Dermis blood vessel endothelial cell (primary cell): ENCODE results near the gene HDAC4. TPM values are rescaled to one million over a fixed set of nuclear protein-coding genes. Genes with fewer than 3 reads are reported as not detected.
A peak's percentile ranks its signal among the peaks of the same experiment; 100 is the strongest.

Experiments
- DNase-seq: peaks from one replicate; pipeline ENCODE4 v3.0.0; 2010
- total RNA-seq: library from RNA; depleted of rRNA; stranded (reverse); fragments of >200 nt; gene quantifications from 2 replicates; pipeline ENCODE4 v1.2.3, GENCODE V29; 2014

Gene HDAC4
- total RNA-seq, 1 donor from 2014 or later: 17.4 TPM

DNA sequence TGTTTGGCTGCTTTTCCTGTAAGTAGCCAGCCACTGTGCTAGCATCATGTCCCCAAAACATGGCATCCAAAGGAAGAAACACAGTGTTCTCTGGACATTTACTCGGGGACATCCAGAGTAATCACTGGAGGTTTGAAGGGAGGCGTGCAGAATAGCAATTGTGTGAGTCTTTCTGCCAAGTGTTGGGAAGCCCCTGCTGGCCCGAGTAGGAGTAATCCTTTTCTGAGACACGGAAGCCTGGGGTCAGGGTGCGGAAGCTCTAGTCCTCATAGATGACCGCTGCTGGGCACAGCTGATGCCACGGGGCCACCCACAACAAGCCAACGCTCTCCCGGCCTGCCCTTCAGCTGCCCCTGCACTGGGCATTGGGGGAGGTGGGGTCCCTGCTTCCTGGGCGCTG is 24.8 kb upstream of the HDAC4 start:
- no peak for DNase-seq

GRCh38 chr2:239424337-239425045 is 23.7 kb upstream of the HDAC4 start:
- no peak for DNase-seq

GRCh38 chr2:239423551-239423950 is 22.7 kb upstream of the HDAC4 start:
- no peak for DNase-seq

GRCh38 chr2:239421851-239422250 is 21.0 kb upstream of the HDAC4 start:
- DNase-seq: no peak

GRCh38 chr2:239420082-239420481 is 19.3 kb upstream of the HDAC4 start:
- no peak for DNase-seq

GRCh38 chr2:239418918-239419317 is 18.1 kb upstream of the HDAC4 start:
- no peak for DNase-seq

- DNase-seq: no peak
These were observed 12.2 kb upstream of the HDAC4 start for GRCh38 chr2:239412905-239413603.

DNA sequence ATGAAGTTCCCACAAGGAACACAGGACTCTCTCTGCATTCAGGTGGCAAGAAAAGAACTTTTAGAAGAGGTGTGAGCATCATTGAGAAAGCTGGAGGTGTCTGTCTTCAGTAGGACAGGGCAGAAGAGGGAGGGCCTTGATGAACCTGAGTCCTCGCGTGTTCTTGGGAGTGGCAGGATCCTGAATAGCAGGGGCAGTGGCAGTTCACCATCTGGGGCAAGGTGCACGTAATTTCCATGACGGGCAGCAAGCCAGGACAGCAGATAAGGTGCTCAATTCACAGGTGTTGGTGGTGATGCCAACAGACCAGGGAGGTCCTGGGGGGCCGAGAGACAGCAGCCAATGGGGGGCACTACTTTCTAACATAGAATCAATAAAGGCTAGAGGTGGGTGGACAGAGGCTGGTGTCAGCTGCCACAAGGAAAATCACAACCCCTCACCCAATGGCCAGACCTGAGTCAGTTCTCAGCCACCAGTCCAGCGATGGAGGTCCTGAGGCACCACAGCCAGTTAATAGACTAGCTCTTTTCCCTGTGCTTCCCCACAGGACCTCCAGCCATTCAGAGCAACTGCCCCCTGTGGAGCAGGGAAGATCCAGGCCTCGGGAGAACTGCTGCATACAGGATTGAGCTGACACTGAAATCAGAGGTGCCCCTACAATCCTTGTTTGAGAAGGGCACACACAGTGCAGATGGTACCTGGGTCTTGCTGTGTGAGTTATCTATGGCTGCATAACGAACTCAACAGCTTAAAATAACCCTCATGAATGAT is 10.9 kb upstream of the HDAC4 start:
- DNase-seq: no peak

DNA sequence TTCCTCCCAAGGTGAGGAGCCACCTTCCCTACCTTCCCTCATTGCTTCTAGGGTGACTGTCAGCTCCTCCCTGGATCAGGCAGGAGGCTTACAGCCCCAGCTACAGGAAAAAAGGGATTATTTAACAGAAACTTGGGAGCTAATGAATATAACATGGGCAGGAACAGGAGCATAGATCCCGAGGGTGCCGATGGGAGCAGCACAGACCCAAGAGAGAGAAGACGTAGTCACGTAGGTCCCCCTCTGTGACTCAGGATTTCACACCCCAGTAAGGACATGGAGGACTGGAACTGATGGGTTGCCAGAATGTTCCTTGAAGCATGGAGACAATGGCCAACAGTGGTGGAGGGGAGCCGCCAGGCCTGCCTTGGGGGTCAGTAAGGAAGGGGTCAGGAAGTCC is 10.3 kb upstream of the HDAC4 start:
- no peak for DNase-seq

- DNase-seq: no peak
These were observed 9.2 kb upstream of the HDAC4 start for GRCh38 chr2:239409976-239410375.

- DNase-seq: no peak
These were observed 6.3 kb upstream of the HDAC4 start for GRCh38 chr2:239407112-239407511.

DNA sequence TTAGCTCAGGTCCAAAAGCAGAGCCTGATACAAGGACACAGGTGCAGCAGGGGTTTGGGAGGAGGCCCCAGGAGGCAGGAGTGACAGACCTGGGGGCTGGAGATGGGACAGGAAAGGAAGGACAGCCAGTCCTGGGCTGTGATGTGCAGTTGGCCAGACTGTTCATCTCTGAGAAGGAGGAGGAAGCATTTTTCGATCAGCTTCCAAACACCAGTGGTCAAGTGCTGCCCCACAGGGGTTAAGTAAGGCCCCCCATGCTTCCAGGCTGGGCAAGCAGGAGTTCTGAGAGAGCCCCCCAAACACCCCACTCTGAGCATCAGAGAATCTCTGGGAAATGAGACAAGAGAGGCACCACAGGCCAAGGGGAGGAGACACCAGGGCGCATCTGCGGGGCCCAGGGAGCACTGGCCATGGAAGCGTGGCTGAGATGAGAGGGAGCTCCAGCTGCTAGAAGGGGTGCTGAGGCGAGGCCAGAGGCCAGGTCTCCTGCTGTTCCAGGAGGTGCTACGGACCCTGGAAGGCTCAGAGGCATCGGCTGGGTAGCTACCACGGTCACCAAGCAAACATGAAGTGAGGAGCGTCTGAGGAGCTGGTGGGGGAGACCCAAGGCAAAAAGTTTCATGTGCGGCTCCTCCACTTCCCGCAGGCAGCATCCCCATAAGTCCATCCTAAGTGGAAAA is 5.6 kb upstream of the HDAC4 start:
- DNase-seq: no peak

DNA sequence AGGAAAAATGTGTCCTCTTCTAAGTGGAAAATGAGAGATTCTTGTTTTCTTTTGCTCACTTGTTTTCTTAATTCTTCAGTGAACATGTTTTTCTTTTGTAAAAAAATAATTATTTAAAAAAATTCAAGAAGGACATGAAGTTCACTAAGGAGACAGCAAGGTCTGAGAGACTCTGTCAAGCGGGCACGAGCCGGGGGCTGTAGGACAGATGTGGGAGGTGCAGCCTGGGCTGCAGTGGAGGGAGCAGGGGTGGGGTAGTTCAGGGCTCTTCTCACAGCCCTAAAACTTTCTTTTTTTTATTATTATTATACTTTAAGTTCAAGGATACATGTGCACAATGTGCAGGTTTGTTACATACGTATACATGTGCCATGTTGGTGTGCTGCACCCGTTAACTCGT is 4.3 kb upstream of the HDAC4 start:
- no peak for DNase-seq

DNA sequence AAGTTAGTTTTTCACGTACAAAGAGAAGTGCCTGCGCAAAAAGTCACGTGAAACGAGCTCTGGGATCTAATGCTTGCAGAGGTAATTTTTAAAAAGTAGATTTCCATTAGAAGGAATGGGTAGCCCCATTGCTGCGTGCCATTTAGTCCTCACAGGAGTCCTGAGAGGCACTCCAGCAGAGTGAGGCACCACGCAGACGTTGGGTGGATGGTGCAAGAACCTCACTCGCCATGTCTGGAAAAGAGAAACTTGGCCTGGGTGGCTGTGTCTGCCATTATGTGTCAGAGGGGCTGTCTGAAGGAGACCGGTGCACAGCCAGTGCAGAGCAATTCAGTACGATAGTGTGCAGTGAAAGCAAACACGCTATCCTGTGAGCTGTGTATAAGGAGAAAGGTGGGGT is 1.8 kb upstream of the HDAC4 start:
- DNase-seq: no peak

DNA sequence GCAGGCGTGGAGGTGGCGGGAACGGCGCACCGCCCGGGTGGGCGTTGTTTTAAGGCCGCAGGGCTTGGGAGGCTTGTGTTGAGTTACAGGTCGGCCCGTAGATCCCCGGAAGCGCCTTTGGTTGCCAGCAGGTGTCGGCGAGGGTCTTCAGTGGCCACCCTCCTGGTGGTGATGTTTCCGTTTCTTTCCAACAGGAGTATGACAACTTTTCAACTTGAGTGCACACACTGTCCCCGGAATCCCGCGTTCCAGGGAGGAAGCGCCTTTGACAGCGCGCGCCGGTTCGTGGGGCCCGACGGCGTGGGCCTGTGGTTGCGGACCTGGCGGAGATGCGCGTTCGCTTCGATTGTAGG is 1.0 kb upstream of the HDAC4 start:
- peak; percentile 57 for DNase-seq

- DNase-seq: peak; percentile 99
These were observed 454 bp upstream of the HDAC4 start for GRCh38 chr2:239401067-239401880.

- DNase-seq: peak; percentile 22
These were observed 762 bp downstream of the HDAC4 start for GRCh38 chr2:239399921-239400595.

- DNase-seq: peak; percentile 39
These were observed 1.3 kb downstream of the HDAC4 start for GRCh38 chr2:239399433-239399920.

- DNase-seq: no peak
These were observed 2.3 kb downstream of the HDAC4 start for GRCh38 chr2:239398521-239398921.

DNA sequence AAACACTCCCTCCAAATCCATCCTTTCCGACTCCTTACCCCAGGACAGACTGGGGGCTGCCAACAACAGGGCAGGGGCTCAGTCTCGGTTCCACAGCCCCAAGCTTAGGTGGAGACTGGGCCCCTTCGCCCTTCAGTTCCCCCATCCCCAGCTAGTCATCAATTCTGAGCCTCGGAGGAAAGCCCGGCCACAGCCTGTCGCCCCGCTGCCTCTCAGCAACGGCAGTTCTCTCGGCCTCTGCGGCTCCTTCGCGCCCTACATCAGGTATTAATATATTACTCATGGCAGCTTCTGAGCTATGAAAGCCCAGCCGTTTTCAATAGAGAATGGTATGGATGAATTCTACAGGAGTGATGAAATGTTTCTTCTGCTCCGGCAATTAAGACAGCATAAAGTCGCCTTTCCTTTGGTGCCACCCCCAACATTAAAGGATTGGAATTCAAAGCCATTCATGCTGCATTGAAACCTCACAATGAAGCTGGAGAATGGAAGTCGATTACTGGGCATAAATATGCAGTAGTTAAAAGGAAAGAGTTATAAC is 2.8 kb downstream of the HDAC4 start:
- no peak for DNase-seq
